Kidney (tissue), 14 donors: ENCODE data around the gene CLK2. TPM values are rescaled to one million over a fixed set of nuclear protein-coding genes. Genes with fewer than 3 reads are reported as not detected.

Source experiments
- DNase-seq, 5 donors: peaks; one replicate each; pipeline ENCODE4 v3.0.0-alpha.2; 2013 to 2020
- FAIRE-seq: peaks from 2 replicates; lab custom pipeline; 2012; peaks lifted over from hg19 to GRCh38; lab: Jason Lieb, UNC
- H3K27ac ChIP-seq, 2 donors: one replicate each; pipeline ENCODE4 v1.7.0; 2013; ENCODE audit warnings: low read depth in 2 of 2, low read length in 2 of 2, inconsistent platforms in 1 of 2
- H3K27me3 ChIP-seq: one replicate; pipeline ENCODE4 v1.7.1; 2013; ENCODE audit warnings: low read length, inconsistent platforms; ENCODE audit not compliant: control insufficient read depth, insufficient read depth
- H3K36me3 ChIP-seq, 3 donors: one replicate each; pipeline versions ENCODE4 v1.7.0 to v1.7.1; 2013; ENCODE audit warnings: low read length in 3 of 3, control low read depth in 1 of 3, inconsistent platforms in 1 of 3; ENCODE audit not compliant: insufficient read depth in 3 of 3, control insufficient read depth in 2 of 3
- H3K4me1 ChIP-seq, 3 donors: one replicate each; pipeline versions ENCODE4 v1.7.0 to v1.7.1; 2013; ENCODE audit warnings: low read length in 3 of 3, inconsistent platforms in 1 of 3, low read depth in 1 of 3; ENCODE audit not compliant: control insufficient read depth in 2 of 3, insufficient read depth in 2 of 3
- H3K4me3 ChIP-seq, 3 donors: one replicate each; pipeline versions ENCODE4 v1.7.0 to v1.8.1; 2013; ENCODE audit warnings: low read length in 3 of 3, control low read depth in 1 of 3, inconsistent platforms in 1 of 3
- H3K9ac ChIP-seq, 3 donors: one replicate each; pipeline versions ENCODE4 v1.7.0 to v1.7.1; 2013; ENCODE audit warnings: low read length in 3 of 3, control low read depth in 1 of 3, inconsistent platforms in 1 of 3
- H3K9me3 ChIP-seq, 3 donors: one replicate each; pipeline versions ENCODE4 v1.7.0 to v1.7.1; 2013; ENCODE audit warnings: low read length in 3 of 3, control low read depth in 1 of 3, inconsistent platforms in 1 of 3; ENCODE audit not compliant: control insufficient read depth in 2 of 3, insufficient read depth in 1 of 3
- CTCF ChIP-seq: IDR thresholded peaks from 3 replicates; pipeline ENCODE4 v1.5.1; 2012; ENCODE audit warnings: mild to moderate bottlenecking, moderate library complexity, borderline replicate concordance; ENCODE audit not compliant: insufficient read depth; ENCODE audit errors: extremely low read depth
- intact Hi-C: fragments of 100-400 bp; cut with DNase I; formaldehyde crosslinking; loops from one replicate; pipeline ENCODE4 v1.11.1; 2022
- polyA plus RNA-seq: library from polyadenylated mRNA; stranded (reverse); fragments of 350-450 nt; fragmentation: Illumina TruSeq; extraction: RNeasy Lipid Tissue Mini Kit (QIAGEN cat#74804); gene quantifications from one replicate; pipeline ENCODE4 v1.2.3, GENCODE V29; 2014; ENCODE audit warnings: low read depth, low replicate concordance; ENCODE audit not compliant: insufficient read depth
- total RNA-seq: library from RNA; stranded (reverse); fragmentation: NEBNext Ultra II Directional; extraction: Animal tissue kit (Norgen Biotek cat#: 25700); gene quantifications from one replicate; pipeline ENCODE4 v1.2.1, GENCODE V29; 2021
- donor health status: control.
- donor health status: control.
- donor health status: control.
- donor health status: control.
- donor health status: control.
- donor health status: DM: yes; HTN: yes; CAD: no.
- donor health status: Normal renal cell carcinoma (clear cell type).

Gene CLK2
- total and polyA plus RNA-seq, 2 donors from 2014 or later: 28.9 to 59.7 TPM

- peak overlapping the region; percentile 87 to 96 for H3K27ac ChIP-seq
- peaks cover 2 to 10% (median 4%) of the 10 kb centered on the region in 3 donors for H3K36me3 ChIP-seq
- no peaks in the 10 kb centered on the region for H3K9me3 ChIP-seq
Measured at GRCh38 chr1:155309423-155310021, 36.2 kb upstream of the CLK2 start.

GRCh38 chr1:155308493-155309422 is 35.5 kb upstream of the CLK2 start, which contains the start of gene FDPS:
Gene FDPS (plus strand): TSS chr1:155308866. CDS start chr1:155309790, 924 bp downstream.
- Histone ChIP-seq H3K4me3 (peak within 1 kb of the TSS; percentile 83 to 96 (median 89)), H3K36me3 (peaks cover 2 to 8% (median 4%) of the 10 kb centered on the region in 3 donors), H3K9ac (peak within 1 kb of the TSS; percentile 87 to 96 (median 92)), H3K27ac (peak within 1 kb of the TSS; percentile 94 to 96), H3K27me3 (no peaks in the 10 kb centered on the region), H3K4me1 (peaks cover 0 to 7% (median 0%) of the 10 kb centered on the region in 3 donors), H3K9me3 (no peaks in the 10 kb centered on the region)
- no peak for TF ChIP-seq CTCF
- intact Hi-C loops: no loop called here
- DNase-seq: peak; percentile 98 to 100 (median 100)
- peak; percentile 97 for FAIRE-seq

More at GRCh38 chr1:155309423-155310021, 36.2 kb upstream of the CLK2 start:
- FAIRE-seq: no peak
- peaks cover 0 to 7% (median 0%) of the 10 kb centered on the region in 3 donors for H3K4me1 ChIP-seq
- peak overlapping the region; percentile 83 to 96 (median 89) for H3K4me3 ChIP-seq
- peak overlapping the region; percentile 87 to 96 (median 92) for H3K9ac ChIP-seq
- no peak for TF ChIP-seq CTCF
- H3K27me3 ChIP-seq: no peaks in the 10 kb centered on the region
- DNase-seq: peak in 4 of 5 donors; percentile 46 to 87 (median 68)
- intact Hi-C loops: no loop called here

GRCh38 chr1:155307247-155307740 is 34.0 kb upstream of the CLK2 start:
- FAIRE-seq (no peak), DNase-seq (peak in 2 of 5 donors; percentile 69 to 70)
- H3K9ac ChIP-seq: no peak overlapping the region
- no peak overlapping the region for H3K4me3 ChIP-seq
- peaks cover 0 to 2% (median under 1%) of the 10 kb centered on the region in 3 donors for H3K36me3 ChIP-seq
- H3K27ac ChIP-seq: no peak overlapping the region
- H3K9me3 ChIP-seq: no peaks in the 10 kb centered on the region
- peak; percentile 42 for TF ChIP-seq CTCF
- no peaks in the 10 kb centered on the region for H3K27me3 ChIP-seq
- H3K4me1 ChIP-seq: peaks cover 0 to 7% (median 0%) of the 10 kb centered on the region in 3 donors
- intact Hi-C loops: no loop called here
